Suprapubic skin (tissue), 4 donors: Measurements from ENCODE around the gene NUP93. TPM values are rescaled to one million over a fixed set of nuclear protein-coding genes. Genes with fewer than 3 reads are reported as not detected.
"Not testable (repeated sequence)": the region's sequence is repeated elsewhere in the genome, so short reads cannot be mapped to it uniquely, and the experiment has no call there.

ENCODE experiments used
- DNase-seq, 2 donors: peaks; one replicate each; pipeline ENCODE4 v3.0.0-alpha.2; 2019; ENCODE audit warnings: low spot score in 2 of 2
- H3K27ac ChIP-seq: fragments of 200-600 bp; sonication (generic); one replicate; pipeline ENCODE4 v1.5.1; 2019
- H3K27me3 ChIP-seq: fragments of 200-600 bp; sonication (generic); one replicate; pipeline ENCODE4 v1.5.1; 2019
- H3K36me3 ChIP-seq: fragments of 200-600 bp; sonication (generic); one replicate; pipeline ENCODE4 v1.5.1; 2019
- H3K4me1 ChIP-seq: fragments of 200-600 bp; sonication (generic); one replicate; pipeline ENCODE4 v1.5.1; 2019
- H3K4me3 ChIP-seq: fragments of 200-600 bp; sonication (generic); one replicate; pipeline ENCODE4 v1.5.1; 2019; ENCODE audit warnings: mild to moderate bottlenecking
- H3K9me3 ChIP-seq: fragments of 200-600 bp; sonication (generic); one replicate; pipeline ENCODE4 v1.5.1; 2019
- CTCF ChIP-seq, 2 donors: fragments of 200-600 bp in 1 of 2; fragments of 450-650 bp in 1 of 2; sonication (generic) in 1 of 2; IDR thresholded peaks; one replicate each; pipeline ENCODE4 v1.5.1; 2016 to 2019; ENCODE audit warnings: antibody characterized with exemption in 2 of 2, mild to moderate bottlenecking in 1 of 2, moderate library complexity in 1 of 2
- EP300 ChIP-seq: sonication (generic); formaldehyde crosslinking; IDR thresholded peaks from one replicate; pipeline ENCODE4 v1.6.1; 2017; ENCODE audit warnings: antibody characterized with exemption
- POLR2A ChIP-seq, 2 donors: fragments of 450-650 bp; IDR thresholded peaks; one replicate each; pipeline ENCODE4 v1.6.1; 2017; ENCODE audit warnings: antibody characterized with exemption in 2 of 2, mild to moderate bottlenecking in 2 of 2, moderate library complexity in 2 of 2
- POLR2AphosphoS5 ChIP-seq, 3 donors: sonication (generic); formaldehyde crosslinking; IDR thresholded peaks; one replicate each; pipeline ENCODE4 v1.6.1; 2017; ENCODE audit warnings: antibody characterized with exemption in 3 of 3
- WGBS: methylation state at CpG from one replicate; pipeline ENCODE4 v1.1.5; 2018; 5-methylcytosine and 5-hydroxymethylcytosine counted together
- total RNA-seq, 4 donors: library from RNA; depleted of rRNA; stranded (reverse); fragments of >200 nt; gene quantifications; one replicate each; pipeline ENCODE4 v1.1.0, GENCODE V29; 2016

The NUP93 gene
- total RNA-seq, 4 donors from 2014 or later: 27.9 to 56.6 (median 44.1) TPM

- H3K9me3 ChIP-seq: no peaks in the 10 kb centered on the region
- WGBS: 94% methylated on average over 3 of the region's 3 CpGs
- DNase-seq: no peak
- H3K4me1 ChIP-seq: no peaks in the 10 kb centered on the region
- no peaks in the 10 kb centered on the region for H3K27me3 ChIP-seq
- peaks cover 21% of the 10 kb centered on the region for H3K36me3 ChIP-seq
- H3K4me3 ChIP-seq: no peak overlapping the region
- no peak overlapping the region for H3K27ac ChIP-seq
- TF ChIP-seq EP300 (no peak), POLR2A (IDR thresholded peaks at IDR 0.05) (no peak), CTCF (IDR thresholded peaks at IDR 0.05) (no peak), POLR2AphosphoS5 (IDR thresholded peaks at IDR 0.05) (no peak)
These were observed 71.8 kb downstream of the NUP93 start for GRCh38 chr16:56801762-56802161.

GRCh38 chr16:56807011-56807675, 77.2 kb downstream of the NUP93 start:
- no peak for DNase-seq
- H3K4me3 ChIP-seq: no peak overlapping the region
- no peak overlapping the region for H3K27ac ChIP-seq
- TF ChIP-seq POLR2AphosphoS5 (IDR thresholded peaks at IDR 0.05) (no peak), EP300 (no peak), CTCF (IDR thresholded peaks at IDR 0.05) (no peak), POLR2A (IDR thresholded peaks at IDR 0.05) (no peak)
- no peaks in the 10 kb centered on the region for H3K4me1 ChIP-seq
- H3K9me3 ChIP-seq: no peaks in the 10 kb centered on the region
- no peaks in the 10 kb centered on the region for H3K27me3 ChIP-seq
- H3K36me3 ChIP-seq: peaks cover 29% of the 10 kb centered on the region
- 71% methylated on average over 3 of the region's 3 CpGs for WGBS

GRCh38 chr16:56807676-56808067, 77.7 kb downstream of the NUP93 start:
- WGBS: 98% methylated on average over 9 of the region's 9 CpGs
- H3K9me3 ChIP-seq, H3K27ac ChIP-seq, DNase-seq, H3K27me3 ChIP-seq, H3K4me1 ChIP-seq, H3K4me3 ChIP-seq: not testable (repeated sequence)
- peaks cover 29% of the 10 kb centered on the region for H3K36me3 ChIP-seq

GRCh38 chr16:56810954-56811353, 81.0 kb downstream of the NUP93 start:
- H3K27me3 ChIP-seq: no peaks in the 10 kb centered on the region
- no peak for DNase-seq
- H3K4me1 ChIP-seq: no peaks in the 10 kb centered on the region
- peaks cover 19% of the 10 kb centered on the region for H3K36me3 ChIP-seq
- TF ChIP-seq EP300: no peak
- TF ChIP-seq POLR2AphosphoS5 (IDR thresholded peaks at IDR 0.05): no peak
- TF ChIP-seq CTCF (IDR thresholded peaks at IDR 0.05): no peak
- no peak for TF ChIP-seq POLR2A (IDR thresholded peaks at IDR 0.05)
- no peaks in the 10 kb centered on the region for H3K9me3 ChIP-seq
- H3K4me3 ChIP-seq: no peak overlapping the region
- no peak overlapping the region for H3K27ac ChIP-seq

GRCh38 chr16:56811602-56812001, 81.7 kb downstream of the NUP93 start:
- DNase-seq, H3K27me3 ChIP-seq, H3K4me3 ChIP-seq, H3K9me3 ChIP-seq, H3K4me1 ChIP-seq, H3K27ac ChIP-seq: not testable (repeated sequence)
- H3K36me3 ChIP-seq: peaks cover 13% of the 10 kb centered on the region
- over 99% methylated on average over 5 of the region's 5 CpGs for WGBS

- no peak for TF ChIP-seq POLR2AphosphoS5 (IDR thresholded peaks at IDR 0.05)
- TF ChIP-seq CTCF (IDR thresholded peaks at IDR 0.05): no peak
- no peak for TF ChIP-seq POLR2A (IDR thresholded peaks at IDR 0.05)
- no peak for TF ChIP-seq EP300
- H3K36me3 ChIP-seq: peaks cover 4% of the 10 kb centered on the region
- H3K27ac ChIP-seq: no peak overlapping the region
- H3K27me3 ChIP-seq: no peaks in the 10 kb centered on the region
- H3K4me1 ChIP-seq: no peaks in the 10 kb centered on the region
- H3K9me3 ChIP-seq: no peaks in the 10 kb centered on the region
- no peak for DNase-seq
- no peak overlapping the region for H3K4me3 ChIP-seq
These were observed 83.0 kb downstream of the NUP93 start for GRCh38 chr16:56812884-56813283.
